ENCODE results near the gene KDELR3.

The KDELR3 gene

GRCh38 chr22:38519453-38520250 lies 51.8 kb downstream of the KDELR3 start:
- DNase-seq (ENCODE audit: low spot score), result no peak

- no peak for DNase-seq (ENCODE audit: low spot score)
Measured at GRCh38 chr22:38523029-38523428, 55.1 kb downstream of the KDELR3 start.

GRCh38 chr22:38523479-38523878 lies 55.6 kb downstream of the KDELR3 start:
- DNase-seq (ENCODE audit: low spot score), result no peak

GRCh38 chr22:38524429-38524828 lies 56.5 kb downstream of the KDELR3 start:
- DNase-seq (ENCODE audit: low spot score), result no peak

DNA sequence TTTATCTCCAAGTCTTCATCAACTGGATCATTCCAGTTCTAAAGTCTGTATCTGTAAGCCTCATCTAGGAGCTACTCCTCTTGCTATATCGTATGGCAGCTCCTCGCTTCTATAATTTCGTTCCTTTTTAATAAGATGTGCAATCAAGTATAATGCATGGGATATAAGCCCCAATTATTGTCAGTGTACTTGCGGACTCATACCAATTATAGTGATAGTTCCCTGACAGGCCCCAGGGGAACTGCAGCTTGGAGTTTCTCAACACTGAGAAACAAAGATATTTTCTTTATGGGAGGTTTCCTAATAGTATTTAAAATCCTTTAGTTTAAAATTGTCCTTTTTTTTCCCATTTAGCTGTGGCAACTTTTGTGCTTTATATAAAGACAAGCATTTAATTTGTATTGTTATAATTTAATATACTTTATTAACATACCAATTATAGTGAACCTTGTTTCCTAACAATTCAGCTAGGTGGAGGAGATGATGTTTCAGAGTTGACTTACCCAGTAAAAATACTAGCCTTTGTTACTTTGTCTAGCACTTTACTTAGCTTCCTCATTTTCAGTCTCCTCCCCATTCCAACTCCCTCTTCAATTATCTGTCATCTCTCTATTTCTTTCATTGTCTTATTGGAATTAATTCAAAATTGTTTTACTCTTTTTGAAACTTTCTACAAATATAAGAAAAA lies 63.5 kb downstream of the KDELR3 start:
- DNase-seq (ENCODE audit: low spot score), result no peak

Measured in cerebellar cortex (tissue), 1 donor.